Measurements from ENCODE around the gene TMED4. TPM values are rescaled to one million over a fixed set of nuclear protein-coding genes. Genes with fewer than 3 reads are reported as not detected.
A peak's percentile ranks its signal among the peaks of the same experiment; 100 is the strongest.

The TMED4 gene
- total and polyA plus RNA-seq, 2 donors (not counting 1 experiment from before 2014, with no cell fraction given): 84.1 to 102 TPM

DNA sequence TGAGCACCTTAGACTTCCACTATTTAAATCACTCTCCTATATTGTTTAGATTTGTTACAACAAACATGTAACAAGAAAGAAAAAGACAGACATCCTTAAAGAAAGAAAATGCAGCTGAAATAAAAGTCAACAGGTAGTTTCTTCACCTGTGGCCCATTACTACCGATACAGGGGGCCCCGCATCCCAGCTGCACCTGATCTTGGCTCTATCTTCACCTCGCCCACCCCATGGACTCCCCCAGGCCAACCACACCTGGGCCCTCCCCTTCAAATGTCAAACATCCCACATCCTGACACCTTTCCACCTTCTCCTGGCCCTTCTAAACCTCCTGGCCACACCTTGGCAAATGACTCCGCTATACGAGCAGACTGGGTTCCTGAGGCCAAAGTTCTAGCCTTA is 15.4 kb downstream of the TMED4 start:
- Histone ChIP-seq H3K79me2 (ENCODE audit: control insufficient read depth, insufficient read depth, low read length) (peaks cover 10% of the 10 kb centered on the region), H3K9me3 (ENCODE audit: control extremely low read depth in 1 of 3, control insufficient read depth in 2 of 3, insufficient read depth in 1 of 3, low read length in 2 of 3) (no peaks in the 10 kb centered on the region), H3K4me1 (ENCODE audit: control insufficient read depth in 2 of 2, insufficient read depth in 2 of 2, low read length in 2 of 2) (no peaks in the 10 kb centered on the region), H3K27me3 (replicated peaks in 1 of 4; ENCODE audit: control extremely low read depth in 1 of 4, control insufficient read depth in 3 of 4, insufficient read depth in 4 of 4, low read length in 3 of 4) (no peaks in the 10 kb centered on the region), H3K36me3 (replicated peaks in 1 of 2; ENCODE audit: control extremely low read depth in 1 of 2, control insufficient read depth in 1 of 2, extremely low read depth in 1 of 2, insufficient read depth in 2 of 2, low read length in 1 of 2) (peaks cover 6 to 74% of the 10 kb centered on the region in 2 experiments), H4K20me1 (ENCODE audit: control insufficient read depth, insufficient read depth, low read length, poor library complexity, severe bottlenecking) (peaks cover 28% of the 10 kb centered on the region), H3K27ac (ENCODE audit: low read length in 2 of 2) (no peak overlapping the region), H3K9ac (ENCODE audit: low read length) (no peak overlapping the region), H3K4me2 (replicated peaks; ENCODE audit: low read depth, low read length, poor library complexity, severe bottlenecking) (no peak overlapping the region), H2AFZ (ENCODE audit: insufficient read depth, low read depth, low read length, poor library complexity, severe bottlenecking) (no peak overlapping the region), H3K4me3 (ENCODE audit: control extremely low read depth in 1 of 5, extremely low read depth in 1 of 5, insufficient read depth in 1 of 5, low read depth in 2 of 5, low read length in 4 of 5) (no peak overlapping the region)
- intact Hi-C loops (cut with micrococcal nuclease): no loop called here
- Mint-ChIP-seq H3K4me1 (no peaks in the 10 kb centered on the region), H3K9me3 (ENCODE audit: insufficient read depth) (no peaks in the 10 kb centered on the region), H3K27ac (no peak overlapping the region), H3K4me3 (no peak overlapping the region), H3K27me3 (no peaks in the 10 kb centered on the region)
- POLR2A ChIA-PET: no interaction called here
- ATAC-seq (ENCODE audit: low read depth): no peak
- DNase-seq: no peak
- TF ChIP-seq, protein P1, sequence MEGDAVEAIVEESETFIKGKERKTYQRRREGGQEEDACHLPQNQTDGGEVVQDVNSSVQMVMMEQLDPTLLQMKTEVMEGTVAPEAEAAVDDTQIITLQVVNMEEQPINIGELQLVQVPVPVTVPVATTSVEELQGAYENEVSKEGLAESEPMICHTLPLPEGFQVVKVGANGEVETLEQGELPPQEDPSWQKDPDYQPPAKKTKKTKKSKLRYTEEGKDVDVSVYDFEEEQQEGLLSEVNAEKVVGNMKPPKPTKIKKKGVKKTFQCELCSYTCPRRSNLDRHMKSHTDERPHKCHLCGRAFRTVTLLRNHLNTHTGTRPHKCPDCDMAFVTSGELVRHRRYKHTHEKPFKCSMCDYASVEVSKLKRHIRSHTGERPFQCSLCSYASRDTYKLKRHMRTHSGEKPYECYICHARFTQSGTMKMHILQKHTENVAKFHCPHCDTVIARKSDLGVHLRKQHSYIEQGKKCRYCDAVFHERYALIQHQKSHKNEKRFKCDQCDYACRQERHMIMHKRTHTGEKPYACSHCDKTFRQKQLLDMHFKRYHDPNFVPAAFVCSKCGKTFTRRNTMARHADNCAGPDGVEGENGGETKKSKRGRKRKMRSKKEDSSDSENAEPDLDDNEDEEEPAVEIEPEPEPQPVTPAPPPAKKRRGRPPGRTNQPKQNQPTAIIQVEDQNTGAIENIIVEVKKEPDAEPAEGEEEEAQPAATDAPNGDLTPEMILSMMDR (IDR thresholded peaks at IDR 0.05): no peak
- TF ChIP-seq EZH2 (IDR thresholded peaks at IDR 0.05; ENCODE audit: borderline replicate concordance, insufficient read depth, low read depth, low read length, poor library complexity, severe bottlenecking): no peak
- CTCF ChIA-PET: interaction anchor here (0.9 to 4.6 kb wide), 7 partner anchors 14 to 325 kb away, joined by 3 to 42 read pairs (median 4); partner anchors contain the start of genes NUDCD3 and OGDH
- WGBS (ENCODE audit: insufficient coverage): 97% methylated on average over 5 of the region's 5 CpGs

DNA sequence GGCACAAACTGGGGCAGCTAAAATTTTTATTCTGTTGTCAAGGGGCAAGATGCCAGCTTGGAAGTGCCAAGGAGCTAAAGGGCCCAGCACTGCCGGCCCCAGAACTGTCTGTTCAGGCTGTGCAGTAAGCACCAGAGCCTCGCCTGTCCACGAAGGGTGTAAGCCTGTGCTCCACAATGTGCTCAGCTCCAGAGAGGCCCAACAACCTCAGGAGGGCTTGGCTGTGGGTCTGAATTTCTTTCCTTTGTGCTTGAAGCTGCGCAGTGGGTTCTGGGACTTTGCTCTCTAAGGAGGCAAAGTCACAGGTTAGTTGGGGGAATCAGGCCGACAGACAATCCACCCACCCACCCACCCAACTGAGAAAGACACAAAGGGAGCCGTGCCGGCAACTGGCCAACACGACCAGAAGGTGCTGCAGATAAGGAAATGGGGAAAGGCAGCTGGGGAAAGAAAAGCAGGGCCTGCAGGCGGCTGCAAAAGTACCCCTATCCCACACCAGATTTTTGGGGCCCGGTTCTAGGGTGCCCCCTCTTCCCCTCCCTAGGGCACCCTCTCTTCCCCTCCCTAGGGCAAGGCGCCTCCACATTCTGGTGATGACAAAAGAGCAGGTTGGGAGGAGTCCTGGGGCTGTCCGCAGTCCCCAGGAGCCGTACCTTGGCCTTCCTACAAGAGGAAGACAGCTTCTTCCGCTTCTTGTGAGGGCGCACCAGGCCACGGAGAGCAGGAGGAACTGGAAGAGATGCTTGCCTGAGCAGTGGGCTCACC is 16.1 kb downstream of the TMED4 start:
- WGBS (ENCODE audit: insufficient coverage): 81% methylated on average over 8 of the region's 16 CpGs
- Histone ChIP-seq H3K4me2 (replicated peaks; ENCODE audit: low read depth, low read length, poor library complexity, severe bottlenecking) (no peak overlapping the region), H3K4me1 (ENCODE audit: control insufficient read depth in 2 of 2, insufficient read depth in 2 of 2, low read length in 2 of 2) (no peaks in the 10 kb centered on the region), H3K9me3 (ENCODE audit: control extremely low read depth in 1 of 3, control insufficient read depth in 2 of 3, insufficient read depth in 1 of 3, low read length in 2 of 3) (no peaks in the 10 kb centered on the region), H3K36me3 (replicated peaks in 1 of 2; ENCODE audit: control extremely low read depth in 1 of 2, control insufficient read depth in 1 of 2, extremely low read depth in 1 of 2, insufficient read depth in 2 of 2, low read length in 1 of 2) (peaks cover 6 to 68% of the 10 kb centered on the region in 2 experiments), H3K79me2 (ENCODE audit: control insufficient read depth, insufficient read depth, low read length) (peaks cover 4% of the 10 kb centered on the region), H4K20me1 (ENCODE audit: control insufficient read depth, insufficient read depth, low read length, poor library complexity, severe bottlenecking) (peaks cover 28% of the 10 kb centered on the region), H2AFZ (ENCODE audit: insufficient read depth, low read depth, low read length, poor library complexity, severe bottlenecking) (no peak overlapping the region), H3K4me3 (ENCODE audit: control extremely low read depth in 1 of 5, extremely low read depth in 1 of 5, insufficient read depth in 1 of 5, low read depth in 2 of 5, low read length in 4 of 5) (no peak overlapping the region), H3K27ac (ENCODE audit: low read length in 2 of 2) (no peak overlapping the region), H3K27me3 (replicated peaks in 1 of 4; ENCODE audit: control extremely low read depth in 1 of 4, control insufficient read depth in 3 of 4, insufficient read depth in 4 of 4, low read length in 3 of 4) (no peaks in the 10 kb centered on the region), H3K9ac (ENCODE audit: low read length) (no peak overlapping the region)
- ATAC-seq (ENCODE audit: low read depth) (peak; percentile 42), DNase-seq (no peak)
- TF ChIP-seq, protein P1 (IDR thresholded peaks at IDR 0.05): peak; percentile 59
- TF ChIP-seq EZH2 (IDR thresholded peaks at IDR 0.05; ENCODE audit: borderline replicate concordance, insufficient read depth, low read depth, low read length, poor library complexity, severe bottlenecking): no peak
- ChIA-PET CTCF (interaction anchor here (0.7 to 4.6 kb wide), 28 partner anchors 8 to 415 kb away, joined by 3 to 42 read pairs (median 4); partner anchors contain the start of genes DDX56, H2AZ2, NUDCD3 and OGDH), POLR2A (interaction anchor here (0.6 to 1.5 kb wide), 2 partner anchors 8 to 67 kb away, joined by 4 to 7 read pairs; partner anchors contain the start of gene DDX56)
- no peaks in the 10 kb centered on the region for H3K4me1 Mint-ChIP-seq
- no peak overlapping the region for H3K4me3 Mint-ChIP-seq
- H3K27me3 Mint-ChIP-seq: no peaks in the 10 kb centered on the region
- no peak overlapping the region for H3K27ac Mint-ChIP-seq
- intact Hi-C loops (cut with micrococcal nuclease): loop anchor here (1.0 to 2.0 kb wide), 2 partner anchors 75 to 325 kb away; partner anchors contain the start of gene NUDCD3
- H3K9me3 Mint-ChIP-seq (ENCODE audit: insufficient read depth): no peaks in the 10 kb centered on the region

All from B cell (primary cell).